Activated CD4-positive, alpha-beta T cell treated with anti-CD3 and anti-CD28 coated beads, Interleukin-2, Interleukin-6, amounts not matched to agents 100 ng/mL and 50 ng/mL, durations not matched to agents 16 hours and 8 hours (primary cell): ENCODE data around the gene ZSCAN31.
"Not testable (repeated sequence)": the region's sequence is repeated elsewhere in the genome, so short reads cannot be mapped to it uniquely, and the experiment has no call there.

ENCODE experiments used
- DNase-seq: peaks from one replicate; pipeline ENCODE4 v3.0.0-alpha.2; 2020

Gene ZSCAN31

GRCh38 chr6:28312939-28313338, 23.0 kb downstream of the ZSCAN31 start:
- no peak for DNase-seq

DNA sequence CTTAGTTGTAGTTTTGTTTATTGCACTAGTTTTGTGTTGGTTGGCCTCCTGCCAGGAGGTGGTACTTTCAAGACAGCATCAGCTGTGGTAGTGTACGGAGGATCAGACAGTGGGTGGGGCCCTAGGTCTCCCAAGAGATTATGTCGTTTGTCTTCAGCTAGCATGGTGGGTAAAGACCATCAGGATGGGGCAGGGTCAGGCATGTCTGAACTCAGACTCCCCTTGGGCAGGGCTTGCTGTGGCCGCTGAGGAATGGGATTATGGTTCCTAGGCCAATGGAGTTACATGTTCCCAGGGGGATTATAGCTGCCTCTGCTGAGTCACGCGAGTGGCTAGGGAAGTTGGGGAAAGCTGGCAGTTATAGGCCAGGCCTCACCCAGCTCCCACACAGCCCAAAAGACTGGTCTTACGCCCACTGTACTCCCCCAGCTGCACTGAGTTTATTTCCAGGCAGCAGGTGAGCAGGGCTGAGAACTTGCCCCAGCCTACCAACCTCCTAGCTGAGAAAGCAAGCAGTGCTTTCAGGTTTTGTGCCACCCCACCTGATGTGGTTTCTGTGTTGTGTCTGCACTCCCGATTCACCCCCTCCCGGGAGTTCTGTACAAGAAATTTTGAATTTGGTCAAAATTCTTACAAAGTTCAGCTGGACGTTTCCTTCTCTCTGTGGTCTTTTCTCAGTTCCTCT, 24.7 kb downstream of the ZSCAN31 start:
- DNase-seq: no peak

DNA sequence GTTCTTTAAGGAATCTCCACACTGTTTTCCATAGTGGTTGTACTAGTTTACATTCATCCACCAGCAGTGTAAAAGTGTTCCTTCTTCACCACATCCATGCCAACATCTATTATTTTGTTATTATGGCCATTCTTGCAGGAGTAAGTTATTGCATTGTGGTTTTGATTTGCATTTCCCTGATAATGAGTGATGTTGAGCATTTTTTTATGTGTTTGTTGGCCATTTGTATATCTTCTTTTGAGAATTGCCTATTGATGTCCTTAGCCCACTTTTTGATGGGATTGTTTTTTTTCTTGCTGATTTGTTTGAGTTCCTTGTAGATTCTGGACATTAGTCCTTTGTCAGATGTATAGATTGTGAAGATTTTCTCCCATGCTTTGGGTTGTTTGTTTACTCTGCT, 29.6 kb downstream of the ZSCAN31 start:
- not testable (repeated sequence) for DNase-seq

GRCh38 chr6:28303570-28303969, 32.4 kb downstream of the ZSCAN31 start:
- DNase-seq: peak; percentile 2

- no peak for DNase-seq
Measured at GRCh38 chr6:28296520-28297060, 39.4 kb downstream of the ZSCAN31 start.

DNA sequence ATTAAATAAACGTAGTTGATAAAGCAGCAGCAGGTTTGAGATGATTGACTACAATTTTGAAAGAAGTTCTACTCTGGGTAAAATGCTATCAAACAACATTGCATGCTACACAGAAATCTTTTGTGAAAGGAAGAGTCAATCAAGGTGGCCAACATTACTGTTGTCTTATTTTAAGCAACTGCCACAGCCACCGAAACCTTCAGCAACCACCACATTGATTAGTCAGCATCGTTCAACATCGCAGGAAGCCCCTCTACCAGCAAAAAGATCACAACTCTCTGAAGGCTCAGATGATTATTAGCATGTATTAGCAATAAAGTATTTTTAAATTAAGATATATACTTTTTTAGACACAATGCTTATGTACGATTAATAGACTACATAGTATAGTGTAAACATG, 40.6 kb downstream of the ZSCAN31 start:
- DNase-seq: no peak

DNA sequence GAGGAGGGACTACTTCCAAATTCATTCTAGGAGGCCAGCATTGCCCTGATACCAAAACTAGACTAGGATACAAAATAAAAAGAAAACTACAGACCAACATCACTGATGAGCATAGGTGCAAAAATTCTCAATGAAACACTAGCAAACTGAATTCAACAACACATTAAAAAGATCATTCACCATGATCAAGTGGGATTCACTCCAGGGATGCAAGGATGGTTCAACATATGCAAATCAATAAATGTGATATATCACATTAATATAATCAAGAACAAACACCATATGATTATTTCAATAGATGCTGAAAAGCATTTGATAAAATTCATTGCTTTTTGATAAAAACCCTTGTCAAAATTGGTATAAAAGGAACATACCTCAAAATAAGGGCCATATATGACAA, 44.4 kb downstream of the ZSCAN31 start:
- no peak for DNase-seq

DNA sequence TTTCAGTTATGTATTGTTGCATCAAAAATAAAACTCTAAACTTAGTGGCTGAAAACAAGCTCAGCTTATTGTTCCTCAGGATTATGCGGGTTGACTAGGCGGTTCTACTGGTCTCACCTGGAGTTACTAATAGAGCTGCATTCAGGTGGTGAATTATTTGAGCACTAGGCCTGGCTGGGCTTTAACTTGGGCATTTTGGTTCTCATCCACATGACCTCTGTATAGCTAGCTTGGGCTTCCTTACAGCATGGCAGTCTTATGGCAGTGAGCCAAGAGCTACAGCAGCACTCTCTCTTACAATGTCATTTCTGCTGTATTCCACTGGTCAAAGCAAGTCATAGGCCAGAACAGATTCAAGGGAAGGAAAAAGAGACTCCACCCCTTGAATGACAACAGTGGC, 53.0 kb downstream of the ZSCAN31 start:
- DNase-seq: no peak

GRCh38 chr6:28281288-28282064, 54.5 kb downstream of the ZSCAN31 start, which contains the start of gene PGBD1:
PGBD1 (plus strand) TSS chr6:28281572; CDS start chr6:28283814, 2,242 bp downstream.
- peak; percentile 70 for DNase-seq

- no peak for DNase-seq
Measured at GRCh38 chr6:28280595-28281287, 55.2 kb downstream of the ZSCAN31 start.

GRCh38 chr6:28277746-28278145, 58.2 kb downstream of the ZSCAN31 start:
- no peak for DNase-seq

GRCh38 chr6:28274888-28275287, 61.1 kb downstream of the ZSCAN31 start:
- DNase-seq: no peak
